Astrocyte of the cerebellum (primary cell): ENCODE data around the gene TMEM79.

ENCODE experiments used
- DNase-seq: peaks from one replicate; pipeline ENCODE4 v3.0.0-alpha.2; 2011; ENCODE audit warnings: low read depth
- H3K4me3 ChIP-seq: 2 replicates; pipeline ENCODE4 v1.5.1; 2011; ENCODE audit warnings: mild to moderate bottlenecking, low read depth, low read length, moderate library complexity
- in situ Hi-C: cut with HindIII; loops from 2 replicates; pipeline ENCODE4 v1.10.0; 2017; ENCODE audit warnings: low sequenced_read_pairs
- TF ChIP-seq, protein P1 (sequence below): IDR thresholded peaks from 2 replicates; pipeline ENCODE4 v1.5.1; 2012; ENCODE audit warnings: low read length, low read depth, moderate library complexity, mild to moderate bottlenecking; ENCODE audit errors: missing control alignments

TMEM79 gene

DNA sequence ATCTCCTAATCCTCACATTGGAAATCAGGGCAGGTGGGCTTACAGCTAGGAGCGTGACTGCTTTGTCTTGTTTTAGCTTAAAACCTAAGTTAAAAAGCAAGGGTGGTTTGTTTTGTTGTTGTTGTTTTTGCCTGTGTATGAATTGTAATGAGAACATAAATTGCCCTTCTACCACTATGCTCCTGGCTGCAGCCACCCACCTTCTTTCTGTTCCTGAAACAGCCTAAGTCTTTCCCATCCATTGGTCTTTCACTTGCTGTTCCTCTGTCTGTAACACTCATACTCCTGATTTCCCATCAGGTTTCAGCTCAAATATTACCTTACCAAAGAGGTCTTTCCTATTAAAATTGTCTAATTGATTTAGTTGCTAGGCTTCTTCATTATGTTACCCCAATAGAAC, 604 bp upstream of the TMEM79 start:
- TF ChIP-seq, protein P1, sequence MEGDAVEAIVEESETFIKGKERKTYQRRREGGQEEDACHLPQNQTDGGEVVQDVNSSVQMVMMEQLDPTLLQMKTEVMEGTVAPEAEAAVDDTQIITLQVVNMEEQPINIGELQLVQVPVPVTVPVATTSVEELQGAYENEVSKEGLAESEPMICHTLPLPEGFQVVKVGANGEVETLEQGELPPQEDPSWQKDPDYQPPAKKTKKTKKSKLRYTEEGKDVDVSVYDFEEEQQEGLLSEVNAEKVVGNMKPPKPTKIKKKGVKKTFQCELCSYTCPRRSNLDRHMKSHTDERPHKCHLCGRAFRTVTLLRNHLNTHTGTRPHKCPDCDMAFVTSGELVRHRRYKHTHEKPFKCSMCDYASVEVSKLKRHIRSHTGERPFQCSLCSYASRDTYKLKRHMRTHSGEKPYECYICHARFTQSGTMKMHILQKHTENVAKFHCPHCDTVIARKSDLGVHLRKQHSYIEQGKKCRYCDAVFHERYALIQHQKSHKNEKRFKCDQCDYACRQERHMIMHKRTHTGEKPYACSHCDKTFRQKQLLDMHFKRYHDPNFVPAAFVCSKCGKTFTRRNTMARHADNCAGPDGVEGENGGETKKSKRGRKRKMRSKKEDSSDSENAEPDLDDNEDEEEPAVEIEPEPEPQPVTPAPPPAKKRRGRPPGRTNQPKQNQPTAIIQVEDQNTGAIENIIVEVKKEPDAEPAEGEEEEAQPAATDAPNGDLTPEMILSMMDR, result no peak
- in situ Hi-C loops, result loop anchor here (5.0 kb wide), 1 partner anchor 146 kb away; no protein-coding TSS in a partner anchor

DNA sequence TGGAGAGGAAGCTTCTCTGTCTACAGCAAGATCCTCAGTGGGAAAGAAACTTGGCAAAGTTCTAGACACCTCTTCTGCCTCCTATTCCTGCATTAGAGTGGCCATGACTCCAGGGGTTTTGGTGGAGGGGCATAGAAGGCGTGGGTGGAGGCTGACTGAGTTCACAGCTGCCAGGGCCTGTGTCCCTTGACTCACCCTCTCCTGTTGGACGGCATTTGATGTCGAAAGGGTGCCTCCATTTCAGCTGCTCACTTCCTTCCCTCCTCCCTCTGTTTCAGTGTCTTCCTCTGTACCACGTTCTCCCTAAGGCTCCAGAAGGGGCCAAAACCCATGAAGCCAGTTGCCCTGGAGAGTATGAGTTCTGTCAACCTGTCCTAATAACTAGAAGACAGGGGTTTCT, 632 bp downstream of the TMEM79 start:
- TF ChIP-seq, protein P1, result no peak

More for the DNA sequence above, 604 bp upstream of the TMEM79 start:
- no peak for DNase-seq
- peak overlapping the region; percentile 64 for H3K4me3 ChIP-seq

DNA sequence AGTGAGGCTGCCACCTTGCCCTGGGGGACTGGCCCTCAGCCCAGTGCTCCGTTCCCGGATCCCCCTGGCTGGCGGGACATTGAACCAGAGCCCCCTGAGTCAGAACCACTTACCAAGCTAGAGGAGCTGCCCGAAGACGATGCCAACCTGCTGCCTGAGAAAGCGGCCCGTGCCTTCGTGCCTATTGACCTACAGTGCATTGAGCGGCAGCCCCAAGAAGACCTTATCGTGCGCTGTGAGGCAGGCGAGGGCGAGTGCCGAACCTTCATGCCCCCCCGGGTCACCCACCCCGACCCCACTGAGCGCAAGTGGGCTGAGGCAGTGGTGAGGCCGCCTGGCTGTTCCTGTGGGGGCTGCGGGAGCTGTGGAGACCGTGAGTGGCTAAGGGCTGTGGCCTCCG, 1.3 kb downstream of the TMEM79 start:
- in situ Hi-C loops, result no loop called here
- TF ChIP-seq, protein P1, result no peak
- no peak for DNase-seq
- no peak overlapping the region for H3K4me3 ChIP-seq

More for the DNA sequence above, 632 bp downstream of the TMEM79 start:
- DNase-seq, result no peak
- in situ Hi-C loops, result loop anchor here (5.0 kb wide), 1 partner anchor 147 kb away; no protein-coding TSS in a partner anchor
- no peak overlapping the region for H3K4me3 ChIP-seq

DNA sequence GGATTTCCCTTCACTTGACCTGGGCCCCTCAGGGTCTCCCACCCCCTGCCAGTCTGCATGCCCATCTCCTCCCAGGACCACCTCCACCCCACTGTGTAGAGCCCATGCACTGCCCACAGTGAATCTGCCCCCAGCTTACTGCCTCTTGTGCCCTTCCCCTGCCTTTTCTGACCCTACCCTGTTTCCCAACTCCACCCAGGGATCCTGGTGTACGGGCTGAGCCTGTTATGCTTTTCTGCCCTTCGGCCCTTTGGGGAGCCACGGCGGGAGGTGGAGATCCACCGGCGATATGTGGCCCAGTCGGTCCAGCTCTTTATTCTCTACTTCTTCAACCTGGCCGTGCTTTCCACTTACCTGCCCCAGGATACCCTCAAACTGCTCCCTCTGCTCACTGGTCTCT, 1.9 kb downstream of the TMEM79 start:
- no peak overlapping the region for H3K4me3 ChIP-seq
- in situ Hi-C loops, result no loop called here
- DNase-seq, result no peak
- TF ChIP-seq, protein P1, result no peak

DNA sequence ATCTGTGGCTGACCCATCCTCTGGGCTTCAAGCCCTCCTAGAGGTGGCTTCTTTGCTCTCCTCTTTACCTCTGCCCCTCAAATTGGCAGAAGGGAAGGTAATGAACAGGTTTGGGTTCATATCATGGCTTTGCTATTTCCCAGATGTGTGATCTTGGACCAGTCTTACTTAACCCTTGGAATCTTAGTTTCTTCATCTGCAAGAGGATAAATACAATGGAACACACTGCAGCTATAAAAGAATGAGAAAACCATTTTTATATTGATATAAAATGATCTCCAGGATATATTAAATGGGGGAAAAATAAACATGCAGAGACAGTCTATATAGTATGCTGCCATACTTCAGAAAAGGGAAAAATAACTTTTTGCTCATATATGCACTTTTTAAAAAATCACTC, 5.7 kb downstream of the TMEM79 start:
- DNase-seq, result no peak
- in situ Hi-C loops, result no loop called here
- TF ChIP-seq, protein P1, result no peak
- H3K4me3 ChIP-seq, result no peak overlapping the region

DNA sequence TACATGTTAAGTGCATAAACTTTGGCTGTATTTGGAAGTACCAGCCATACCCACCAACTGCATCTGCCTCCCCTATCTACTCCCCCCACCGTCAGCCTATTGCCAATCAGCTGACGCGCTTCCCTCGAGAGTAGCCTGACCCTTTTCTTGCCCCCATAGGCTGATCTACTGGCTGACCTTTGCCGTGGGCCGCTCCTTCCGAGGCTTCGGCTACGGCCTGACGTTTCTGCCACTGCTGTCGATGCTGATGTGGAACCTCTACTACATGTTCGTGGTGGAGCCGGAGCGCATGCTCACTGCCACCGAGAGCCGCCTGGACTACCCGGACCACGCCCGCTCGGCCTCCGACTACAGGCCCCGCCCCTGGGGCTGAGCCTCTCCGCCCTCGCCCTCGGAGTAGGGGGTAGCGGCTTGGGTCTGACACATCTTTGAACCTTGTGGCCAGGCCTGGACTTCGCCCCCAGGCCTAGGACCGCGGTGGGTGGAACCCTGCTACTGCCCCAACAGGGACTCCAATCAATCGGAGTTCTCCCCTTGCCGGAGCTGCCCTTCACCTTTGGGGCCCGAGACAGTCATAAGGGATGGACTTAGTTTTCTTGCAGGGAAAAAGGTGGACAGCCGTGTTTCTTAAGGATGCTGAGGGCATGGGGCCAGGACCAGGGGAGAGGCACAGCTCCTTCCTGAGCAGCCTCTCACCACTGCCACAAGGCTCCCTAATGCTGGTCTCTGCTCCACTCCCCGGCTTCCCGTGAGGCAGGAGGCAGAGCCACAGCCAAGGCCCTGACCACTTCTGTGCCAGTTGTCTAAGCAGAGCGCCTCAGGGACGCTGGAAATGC, 7.3 kb downstream of the TMEM79 start:
- in situ Hi-C loops, result no loop called here
- peak; percentile 35 for DNase-seq
- TF ChIP-seq, protein P1, result no peak
- H3K4me3 ChIP-seq, result peak overlapping the region; percentile 55
